Body of pancreas (tissue), 4 donors: ENCODE data around the gene MYO1H. TPM values are rescaled to one million over a fixed set of nuclear protein-coding genes. Genes with fewer than 3 reads are reported as not detected.
"Not testable (repeated sequence)": the region's sequence is repeated elsewhere in the genome, so short reads cannot be mapped to it uniquely, and the experiment has no call there.

Source experiments
- ATAC-seq: fragments of 150-250 bp; one replicate; pipeline ENCODE4 v1.9.1; 2016
- DNase-seq, 4 donors: peaks; one replicate each; pipeline ENCODE4 v3.0.0-alpha.2; 2019
- H3K27ac ChIP-seq, 4 donors: fragments of 200-600 bp; sonication (generic); 1 replicate in 3 of 4; 2 replicates in 1 of 4; pipeline versions ENCODE4 v1.5.1 to v1.6.1; 2016 to 2019; ENCODE audit warnings: mild to moderate bottlenecking in 1 of 4, mixed read lengths in 1 of 4, moderate library complexity in 1 of 4
- H3K27me3 ChIP-seq, 2 donors: fragments of 200-600 bp; sonication (generic); one replicate each; pipeline ENCODE4 v1.6.0; 2016; ENCODE audit warnings: mild to moderate bottlenecking in 1 of 2
- H3K36me3 ChIP-seq, 2 donors: fragments of 200-600 bp; sonication (generic); replicated peaks in 1 of 2; 2 replicates each; pipeline ENCODE4 v1.5.1; 2016; ENCODE audit warnings: low read depth in 2 of 2; ENCODE audit not compliant: insufficient read depth in 1 of 2
- H3K4me1 ChIP-seq: fragments of 200-600 bp; sonication (generic); one replicate; pipeline ENCODE4 v1.6.0; 2016
- H3K4me3 ChIP-seq, 2 donors: fragments of 200-600 bp; sonication (generic); 1 replicate in 1 of 2; 2 replicates in 1 of 2; pipeline ENCODE4 v1.5.1; 2016 to 2019
- H3K9me3 ChIP-seq, 3 donors: fragments of 200-600 bp; sonication (generic); 1 replicate in 2 of 3; 2 replicates in 1 of 3; pipeline ENCODE4 v1.5.1; 2016
- POLR2A ChIP-seq, 3 donors: fragments of 450-650 bp; IDR thresholded peaks; one replicate each; pipeline ENCODE4 v1.6.1; 2016; ENCODE audit warnings: antibody characterized with exemption in 3 of 3, mild to moderate bottlenecking in 2 of 3
- WGBS, 2 donors: methylation state at CpG; one replicate each; pipeline ENCODE4 v1.1.5; 2017; 5-methylcytosine and 5-hydroxymethylcytosine counted together
- intact Hi-C: fragments of 100-400 bp; cut with DNase I; formaldehyde crosslinking; loops from one replicate; pipeline ENCODE4 v1.15.1; 2023
- total RNA-seq, 2 donors: library from RNA; depleted of rRNA; stranded (reverse); fragments of >200 nt; gene quantifications; one replicate each; pipeline ENCODE4 v1.1.0, GENCODE V29; 2016
- TF ChIP-seq, protein P1 (sequence below), 7 experiments: fragments of 450-650 bp in 4 of 7; fragments of 200-600 bp in 3 of 7; sonication (generic) in 3 of 7; IDR thresholded peaks; one replicate each; pipeline ENCODE4 v1.5.1; 2016 to 2019; ENCODE audit warnings: antibody characterized with exemption in 7 of 7

The MYO1H gene
- total RNA-seq, 2 donors from 2014 or later, result not detected

DNA sequence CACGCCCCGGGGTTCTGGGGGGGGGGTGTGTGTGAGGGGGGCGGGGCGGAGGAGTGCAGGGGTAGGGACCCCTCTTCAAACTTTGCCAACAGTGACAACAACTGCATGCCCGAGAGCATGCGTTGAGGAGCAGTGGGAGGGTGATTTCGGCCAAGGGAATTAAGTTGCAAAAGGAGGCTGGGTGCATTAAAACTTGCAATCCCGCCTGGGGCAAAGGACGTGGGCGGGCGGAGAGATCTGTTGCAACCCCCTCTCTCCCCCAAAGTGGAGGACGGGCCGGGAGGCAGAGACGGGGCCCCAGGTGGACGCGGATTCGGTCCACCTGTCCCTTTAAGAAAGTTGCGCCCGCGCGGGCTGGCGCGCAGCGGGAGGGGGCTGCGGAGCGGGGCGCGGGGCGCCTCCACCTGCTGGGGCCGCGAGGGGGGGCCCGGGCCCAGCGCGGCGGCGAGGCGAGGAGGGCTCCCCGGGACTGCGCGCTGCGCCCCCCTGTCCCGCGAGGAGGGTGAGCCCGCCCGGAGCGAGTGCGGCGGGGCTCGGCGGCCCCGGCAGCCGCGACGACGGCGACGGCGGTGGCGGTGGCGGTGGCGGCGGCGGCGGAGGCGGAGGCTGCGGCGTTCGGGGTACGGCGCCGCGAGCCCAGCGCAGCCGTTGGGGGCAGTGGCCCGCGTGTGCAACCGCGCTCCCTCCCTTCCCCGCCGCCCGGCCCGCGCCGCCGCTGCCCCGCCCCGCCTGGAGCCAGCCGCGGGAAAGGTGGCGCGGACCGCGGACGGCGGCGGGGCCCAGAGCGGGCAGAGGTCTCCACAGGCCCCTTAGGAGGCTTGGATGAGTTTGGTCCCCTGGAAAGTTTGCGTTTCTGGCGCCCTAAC lies 38.1 kb upstream of the MYO1H start:
- H3K27ac ChIP-seq, result no peak overlapping the region
- ATAC-seq (peak; percentile 56), DNase-seq (peak in 1 of 4 donors; percentile 15)
- TF ChIP-seq POLR2A (IDR thresholded peaks at IDR 0.05), result no peak
- TF ChIP-seq, protein P1, sequence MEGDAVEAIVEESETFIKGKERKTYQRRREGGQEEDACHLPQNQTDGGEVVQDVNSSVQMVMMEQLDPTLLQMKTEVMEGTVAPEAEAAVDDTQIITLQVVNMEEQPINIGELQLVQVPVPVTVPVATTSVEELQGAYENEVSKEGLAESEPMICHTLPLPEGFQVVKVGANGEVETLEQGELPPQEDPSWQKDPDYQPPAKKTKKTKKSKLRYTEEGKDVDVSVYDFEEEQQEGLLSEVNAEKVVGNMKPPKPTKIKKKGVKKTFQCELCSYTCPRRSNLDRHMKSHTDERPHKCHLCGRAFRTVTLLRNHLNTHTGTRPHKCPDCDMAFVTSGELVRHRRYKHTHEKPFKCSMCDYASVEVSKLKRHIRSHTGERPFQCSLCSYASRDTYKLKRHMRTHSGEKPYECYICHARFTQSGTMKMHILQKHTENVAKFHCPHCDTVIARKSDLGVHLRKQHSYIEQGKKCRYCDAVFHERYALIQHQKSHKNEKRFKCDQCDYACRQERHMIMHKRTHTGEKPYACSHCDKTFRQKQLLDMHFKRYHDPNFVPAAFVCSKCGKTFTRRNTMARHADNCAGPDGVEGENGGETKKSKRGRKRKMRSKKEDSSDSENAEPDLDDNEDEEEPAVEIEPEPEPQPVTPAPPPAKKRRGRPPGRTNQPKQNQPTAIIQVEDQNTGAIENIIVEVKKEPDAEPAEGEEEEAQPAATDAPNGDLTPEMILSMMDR (IDR thresholded peaks at IDR 0.05), result no peak
- intact Hi-C loops, result no loop called here
- 1% methylated on average over 11 to 83 of the region's 99 CpGs for WGBS, 2 donors
- peaks cover 16% of the 10 kb centered on the region for H3K4me1 ChIP-seq
- peaks cover 0 to 8% of the 10 kb centered on the region in 2 donors for H3K27me3 ChIP-seq
- H3K36me3 ChIP-seq, result no peaks in the 10 kb centered on the region
- no peak overlapping the region for H3K4me3 ChIP-seq
- no peaks in the 10 kb centered on the region for H3K9me3 ChIP-seq

- WGBS, 2 donors, result 7 to 18% methylated on average over 11 to 33 of the region's 33 CpGs
- Histone ChIP-seq H3K36me3 (no peaks in the 10 kb centered on the region), H3K27me3 (peaks cover 0 to 8% of the 10 kb centered on the region in 2 donors), H3K4me3 (no peak overlapping the region), H3K4me1 (peaks cover 16% of the 10 kb centered on the region), H3K27ac (no peak overlapping the region), H3K9me3 (no peaks in the 10 kb centered on the region)
- peak in 1 of 4 donors; percentile 17 for DNase-seq
- intact Hi-C loops, result no loop called here
- ATAC-seq, result peak; percentile 24
- no peak for TF ChIP-seq POLR2A (IDR thresholded peaks at IDR 0.05)
- TF ChIP-seq, protein P1 (IDR thresholded peaks at IDR 0.05), result no peak
Observed at GRCh38 chr12:109310247-109311125, 37.2 kb upstream of the MYO1H start.

GRCh38 chr12:109321294-109321693 lies 26.4 kb upstream of the MYO1H start:
- H3K9me3 ChIP-seq, H3K4me3 ChIP-seq, H3K27me3 ChIP-seq, ATAC-seq, intact Hi-C loops, DNase-seq, H3K27ac ChIP-seq, H3K36me3 ChIP-seq, H3K4me1 ChIP-seq: not testable (repeated sequence)
- 78 to 84% methylated on average over 8 of the region's 8 CpGs for WGBS, 2 donors

GRCh38 chr12:109329003-109329402 lies 18.7 kb upstream of the MYO1H start:
- no peaks in the 10 kb centered on the region for H3K27me3 ChIP-seq
- no peaks in the 10 kb centered on the region for H3K9me3 ChIP-seq
- WGBS, 2 donors, result 78 to 84% methylated on average over 3 of the region's 3 CpGs
- no peak overlapping the region for H3K4me3 ChIP-seq
- no peak overlapping the region for H3K27ac ChIP-seq
- no peak for DNase-seq
- no peaks in the 10 kb centered on the region for H3K4me1 ChIP-seq
- ATAC-seq, result no peak
- TF ChIP-seq, protein P1 (IDR thresholded peaks at IDR 0.05), result no peak
- no peak for TF ChIP-seq POLR2A (IDR thresholded peaks at IDR 0.05)
- H3K36me3 ChIP-seq, result no peaks in the 10 kb centered on the region
- intact Hi-C loops, result no loop called here

DNA sequence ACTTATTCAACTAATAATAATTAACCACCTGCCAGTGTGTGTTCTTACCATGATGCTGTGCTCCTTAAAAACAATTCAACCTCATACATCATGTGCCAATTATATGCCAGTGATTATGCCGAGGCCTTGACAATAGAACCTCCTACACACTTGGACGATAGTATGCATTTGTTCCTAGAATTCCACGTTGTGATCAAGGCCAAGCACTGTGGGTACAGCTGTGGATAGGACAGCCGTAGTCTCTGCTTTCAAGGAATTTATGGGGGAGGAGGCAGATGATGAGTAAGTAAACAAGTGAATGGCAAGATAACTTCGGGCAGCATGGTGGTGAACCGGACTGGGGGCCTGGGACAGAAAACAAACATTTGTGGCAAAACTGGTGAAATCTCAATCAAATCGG lies 18.0 kb upstream of the MYO1H start:
- WGBS, 2 donors, result 20 to 38% methylated on average over 7 of the region's 7 CpGs
- intact Hi-C loops, result no loop called here
- Histone ChIP-seq H3K27me3 (no peaks in the 10 kb centered on the region), H3K4me1 (no peaks in the 10 kb centered on the region), H3K9me3 (no peaks in the 10 kb centered on the region), H3K27ac (no peak overlapping the region), H3K36me3 (no peaks in the 10 kb centered on the region), H3K4me3 (no peak overlapping the region)
- TF ChIP-seq POLR2A (IDR thresholded peaks at IDR 0.05), result no peak
- TF ChIP-seq, protein P1 (IDR thresholded peaks at IDR 0.05), result no peak
- DNase-seq (no peak), ATAC-seq (no peak)
